Measurements from ENCODE around the gene PCDHA11.
"Not testable (repeated sequence)": the region's sequence is repeated elsewhere in the genome, so short reads cannot be mapped to it uniquely, and the experiment has no call there.

PCDHA11 gene, protein sequence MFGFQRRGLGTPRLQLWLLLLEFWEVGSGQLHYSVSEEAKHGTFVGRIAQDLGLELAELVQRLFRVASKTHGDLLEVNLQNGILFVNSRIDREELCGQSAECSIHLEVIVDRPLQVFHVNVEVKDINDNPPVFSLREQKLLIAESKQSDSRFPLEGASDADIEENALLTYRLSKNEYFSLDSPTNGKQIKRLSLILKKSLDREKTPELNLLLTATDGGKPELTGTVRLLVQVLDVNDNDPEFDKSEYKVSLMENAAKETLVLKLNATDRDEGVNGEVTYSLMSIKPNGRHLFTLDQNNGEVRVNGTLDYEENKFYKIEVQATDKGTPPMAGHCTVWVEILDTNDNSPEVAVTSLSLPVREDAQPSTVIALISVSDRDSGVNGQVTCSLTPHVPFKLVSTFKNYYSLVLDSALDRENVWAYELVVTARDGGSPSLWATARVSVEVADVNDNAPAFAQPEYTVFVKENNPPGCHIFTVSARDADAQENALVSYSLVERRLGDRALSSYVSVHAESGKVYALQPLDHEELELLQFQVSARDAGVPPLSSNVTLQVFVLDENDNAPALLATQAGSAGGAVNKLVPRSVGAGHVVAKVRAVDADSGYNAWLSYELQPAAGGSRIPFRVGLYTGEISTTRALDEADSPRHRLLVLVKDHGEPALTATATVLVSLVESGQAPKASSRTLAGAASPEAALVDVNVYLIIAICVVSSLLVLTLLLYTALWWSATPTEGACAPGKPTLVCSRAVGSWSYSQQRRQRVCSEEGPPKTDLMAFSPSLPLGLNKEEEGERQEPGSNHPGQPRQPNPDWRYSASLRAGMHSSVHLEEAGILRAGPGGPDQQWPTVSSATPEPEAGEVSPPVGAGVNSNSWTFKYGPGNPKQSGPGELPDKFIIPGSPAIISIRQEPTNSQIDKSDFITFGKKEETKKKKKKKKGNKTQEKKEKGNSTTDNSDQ

DNA sequence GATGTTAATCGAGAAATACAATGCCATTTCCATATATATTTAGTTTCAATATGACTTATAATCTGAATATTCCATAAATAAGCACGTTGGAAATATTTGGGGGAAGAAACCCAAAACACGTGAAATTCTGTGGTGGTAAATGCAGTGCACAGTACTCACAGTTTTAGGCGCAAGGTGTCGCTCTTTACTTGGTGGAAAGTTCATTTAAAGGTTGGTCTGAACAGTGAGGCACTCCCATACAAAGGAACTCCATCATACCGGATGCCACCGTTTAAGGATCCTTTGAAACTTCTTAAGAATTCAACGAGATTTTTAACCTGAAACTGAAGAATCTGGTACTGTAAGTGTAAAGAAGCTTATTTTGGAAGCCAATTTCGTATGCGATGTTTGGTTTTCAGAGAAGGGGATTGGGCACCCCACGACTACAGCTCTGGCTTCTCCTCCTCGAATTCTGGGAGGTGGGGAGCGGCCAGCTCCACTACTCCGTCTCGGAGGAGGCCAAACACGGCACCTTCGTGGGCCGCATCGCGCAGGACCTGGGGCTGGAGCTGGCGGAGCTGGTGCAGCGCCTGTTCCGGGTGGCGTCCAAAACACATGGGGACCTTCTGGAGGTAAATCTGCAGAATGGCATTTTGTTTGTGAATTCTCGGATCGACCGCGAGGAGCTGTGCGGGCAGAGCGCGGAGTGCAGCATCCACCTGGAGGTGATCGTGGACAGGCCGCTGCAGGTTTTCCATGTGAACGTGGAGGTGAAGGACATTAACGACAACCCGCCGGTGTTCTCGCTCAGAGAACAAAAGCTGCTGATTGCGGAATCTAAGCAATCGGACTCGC is at the start of gene PCDHA11:
TSS of gene PCDHA11 (plus strand) at position 237 of the 834 bp plus-strand sequence. CDS start at position 384, 147 bp downstream.
- Histone ChIP-seq H3K27ac (peak within 1 kb of the TSS; percentile 4), H3K27me3 (ENCODE audit: control insufficient read depth, insufficient read depth, low read length) (no peaks in the 10 kb centered on the region), H3K4me3 (ENCODE audit: low read depth, low read length) (peak within 1 kb of the TSS; percentile 3), H3K36me3 (ENCODE audit: control insufficient read depth, insufficient read depth, low read length) (no peaks in the 10 kb centered on the region), H3K4me1 (no peaks in the 10 kb centered on the region), H3K9ac (no peak within 1 kb of the TSS), H3K9me3 (ENCODE audit: control insufficient read depth, low read length) (peaks cover 3% of the 10 kb centered on the region), H3K4me2 (ENCODE audit: low read length) (no peak within 1 kb of the TSS), H2AFZ (no peak within 1 kb of the TSS), H3K79me2 (no peaks in the 10 kb centered on the region)
- TF ChIP-seq, protein P1, sequence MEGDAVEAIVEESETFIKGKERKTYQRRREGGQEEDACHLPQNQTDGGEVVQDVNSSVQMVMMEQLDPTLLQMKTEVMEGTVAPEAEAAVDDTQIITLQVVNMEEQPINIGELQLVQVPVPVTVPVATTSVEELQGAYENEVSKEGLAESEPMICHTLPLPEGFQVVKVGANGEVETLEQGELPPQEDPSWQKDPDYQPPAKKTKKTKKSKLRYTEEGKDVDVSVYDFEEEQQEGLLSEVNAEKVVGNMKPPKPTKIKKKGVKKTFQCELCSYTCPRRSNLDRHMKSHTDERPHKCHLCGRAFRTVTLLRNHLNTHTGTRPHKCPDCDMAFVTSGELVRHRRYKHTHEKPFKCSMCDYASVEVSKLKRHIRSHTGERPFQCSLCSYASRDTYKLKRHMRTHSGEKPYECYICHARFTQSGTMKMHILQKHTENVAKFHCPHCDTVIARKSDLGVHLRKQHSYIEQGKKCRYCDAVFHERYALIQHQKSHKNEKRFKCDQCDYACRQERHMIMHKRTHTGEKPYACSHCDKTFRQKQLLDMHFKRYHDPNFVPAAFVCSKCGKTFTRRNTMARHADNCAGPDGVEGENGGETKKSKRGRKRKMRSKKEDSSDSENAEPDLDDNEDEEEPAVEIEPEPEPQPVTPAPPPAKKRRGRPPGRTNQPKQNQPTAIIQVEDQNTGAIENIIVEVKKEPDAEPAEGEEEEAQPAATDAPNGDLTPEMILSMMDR (IDR thresholded peaks at IDR 0.05): peak; percentile 24

DNA sequence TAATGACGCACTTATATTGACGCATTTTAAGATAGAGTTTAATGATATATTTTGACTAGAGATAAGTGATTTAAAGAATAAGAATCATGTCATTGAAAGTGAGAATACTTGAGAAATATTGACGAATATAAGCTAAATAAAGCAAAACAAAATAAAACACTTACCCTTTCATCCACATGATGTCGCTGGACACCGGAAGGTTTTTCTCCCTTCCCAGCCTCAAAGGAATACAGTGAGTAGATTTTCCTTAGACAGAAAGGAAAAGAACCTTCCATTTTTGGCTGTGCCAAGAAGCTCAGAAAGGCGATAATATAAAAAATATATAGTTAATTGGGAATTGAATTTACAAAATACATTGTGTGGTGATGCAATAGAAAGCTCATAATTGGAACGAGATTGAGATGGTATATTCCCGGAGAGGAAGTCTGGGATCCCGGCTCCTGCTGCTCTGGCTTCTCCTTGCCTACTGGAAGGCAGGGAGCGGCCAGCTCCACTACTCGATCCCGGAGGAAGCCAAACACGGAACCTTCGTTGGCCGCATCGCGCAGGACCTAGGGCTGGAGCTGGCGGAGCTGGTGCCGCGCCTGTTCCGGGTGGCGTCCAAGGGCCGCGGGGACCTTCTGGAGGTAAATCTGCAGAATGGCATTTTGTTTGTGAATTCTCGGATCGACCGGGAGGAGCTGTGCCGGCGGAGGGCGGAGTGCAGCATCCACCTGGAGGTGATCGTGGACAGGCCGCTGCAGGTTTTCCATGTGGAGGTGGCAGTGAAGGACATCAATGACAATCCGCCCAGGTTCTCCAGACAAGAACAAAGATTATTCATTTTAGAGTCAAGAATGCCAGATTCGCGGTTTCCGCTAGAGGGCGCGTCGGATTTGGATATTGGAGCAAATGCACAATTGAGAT is 47.1 kb upstream of the PCDHA11 start, which contains the start of gene PCDHA5:
TSS of gene PCDHA5 (plus strand) at position 239 of the 906 bp plus-strand sequence.
- no peak within 1 kb of the TSS for H3K4me2 ChIP-seq (ENCODE audit: low read length)
- H3K79me2 ChIP-seq: no peaks in the 10 kb centered on the region
- no peak within 1 kb of the TSS for H3K27ac ChIP-seq
- no peak within 1 kb of the TSS for H3K9ac ChIP-seq
- no peak within 1 kb of the TSS for H3K4me3 ChIP-seq (ENCODE audit: low read depth, low read length)
- H3K36me3 ChIP-seq (ENCODE audit: control insufficient read depth, insufficient read depth, low read length): no peaks in the 10 kb centered on the region
- TF ChIP-seq, protein P1 (IDR thresholded peaks at IDR 0.05): no peak
- no peak within 1 kb of the TSS for H2AFZ ChIP-seq
- H3K27me3 ChIP-seq (ENCODE audit: control insufficient read depth, insufficient read depth, low read length): no peaks in the 10 kb centered on the region
- no peaks in the 10 kb centered on the region for H3K9me3 ChIP-seq (ENCODE audit: control insufficient read depth, low read length)
- no peaks in the 10 kb centered on the region for H3K4me1 ChIP-seq

DNA sequence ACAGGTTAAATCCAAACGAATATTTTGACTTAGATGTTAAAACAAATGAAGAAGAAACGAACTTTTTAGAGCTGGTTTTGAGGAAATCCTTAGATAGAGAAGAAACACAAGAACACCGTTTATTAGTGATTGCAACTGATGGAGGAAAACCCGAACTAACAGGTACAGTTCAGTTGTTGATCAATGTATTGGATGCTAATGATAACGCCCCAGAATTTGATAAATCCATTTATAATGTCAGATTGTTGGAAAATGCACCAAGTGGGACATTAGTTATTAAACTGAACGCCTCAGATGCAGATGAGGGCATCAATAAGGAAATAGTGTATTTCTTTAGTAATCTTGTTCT is 46.5 kb upstream of the PCDHA11 start:
- H2AFZ ChIP-seq: no peak overlapping the region
- no peaks in the 10 kb centered on the region for H3K79me2 ChIP-seq
- no peak overlapping the region for H3K4me3 ChIP-seq (ENCODE audit: low read depth, low read length)
- no peaks in the 10 kb centered on the region for H3K4me1 ChIP-seq
- H3K4me2 ChIP-seq (ENCODE audit: low read length): no peak overlapping the region
- H3K27me3 ChIP-seq (ENCODE audit: control insufficient read depth, insufficient read depth, low read length): no peaks in the 10 kb centered on the region
- no peaks in the 10 kb centered on the region for H3K36me3 ChIP-seq (ENCODE audit: control insufficient read depth, insufficient read depth, low read length)
- H3K27ac ChIP-seq: no peak overlapping the region
- no peaks in the 10 kb centered on the region for H3K9me3 ChIP-seq (ENCODE audit: control insufficient read depth, low read length)
- H3K9ac ChIP-seq: no peak overlapping the region
- TF ChIP-seq, protein P1 (IDR thresholded peaks at IDR 0.05): no peak

DNA sequence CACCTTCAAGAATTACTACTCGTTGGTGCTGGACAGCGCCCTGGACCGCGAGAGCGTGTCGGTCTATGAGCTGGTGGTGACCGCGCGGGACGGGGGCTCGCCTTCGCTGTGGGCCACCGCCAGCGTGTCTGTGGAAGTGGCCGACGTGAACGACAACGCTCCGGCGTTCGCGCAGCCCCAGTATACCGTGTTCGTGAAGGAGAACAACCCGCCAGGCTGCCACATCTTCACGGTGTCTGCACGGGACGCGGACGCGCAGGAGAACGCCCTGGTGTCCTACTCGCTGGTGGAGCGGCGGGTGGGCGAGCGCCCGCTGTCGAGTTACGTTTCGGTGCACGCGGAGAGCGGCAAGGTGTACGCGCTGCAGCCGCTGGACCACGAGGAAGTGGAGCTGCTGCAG is 45.8 kb upstream of the PCDHA11 start:
- H3K36me3 ChIP-seq (ENCODE audit: control insufficient read depth, insufficient read depth, low read length); H3K9ac ChIP-seq; H3K4me1 ChIP-seq; H3K4me3 ChIP-seq (ENCODE audit: low read depth, low read length); H2AFZ ChIP-seq; H3K9me3 ChIP-seq (ENCODE audit: control insufficient read depth, low read length); H3K27ac ChIP-seq; H3K4me2 ChIP-seq (ENCODE audit: low read length); H3K27me3 ChIP-seq (ENCODE audit: control insufficient read depth, insufficient read depth, low read length); H3K79me2 ChIP-seq: not testable (repeated sequence)

Data from parathyroid adenoma (tissue), 2 donors.